BLaER1 treated with 17β-estradiol and CSF1 and Interleukin-3, amounts not matched to agents 10 nM and 100 nM (cell line): Measurements from ENCODE around the gene RFC4.

ENCODE experiments used
- H3K27ac ChIP-seq, 11 experiments: shearing (Covaris generic); formaldehyde crosslinking; 2 replicates each; pipeline ENCODE4 v1.8.1; 2022
- H3K27me3 ChIP-seq, 11 experiments: shearing (Covaris generic); formaldehyde crosslinking; 2 replicates each; pipeline ENCODE4 v1.8.1; 2022
- H3K36me3 ChIP-seq, 11 experiments: shearing (Covaris generic); formaldehyde crosslinking; 2 replicates each; pipeline ENCODE4 v1.8.1; 2022
- H3K4me1 ChIP-seq, 10 experiments: shearing (Covaris generic); formaldehyde crosslinking; 2 replicates each; pipeline ENCODE4 v1.8.1; 2022
- H3K4me2 ChIP-seq, 11 experiments: shearing (Covaris generic); formaldehyde crosslinking; 2 replicates each; pipeline ENCODE4 v1.8.1; 2022
- H3K4me3 ChIP-seq, 10 experiments: shearing (Covaris generic); formaldehyde crosslinking; 2 replicates each; pipeline ENCODE4 v1.8.1; 2022
- H3K9ac ChIP-seq, 11 experiments: shearing (Covaris generic); formaldehyde crosslinking; 2 replicates each; pipeline ENCODE4 v1.8.1; 2022
- H3K9me3 ChIP-seq, 11 experiments: shearing (Covaris generic); formaldehyde crosslinking; replicated peaks in 1 of 11; 2 replicates each; pipeline ENCODE4 v1.8.1; 2022
- H4K20me1 ChIP-seq, 11 experiments: shearing (Covaris generic); formaldehyde crosslinking; 2 replicates each; pipeline ENCODE4 v1.8.1; 2022
- Cebpa-rat ChIP-seq, 11 experiments: shearing (Covaris generic); IDR thresholded peaks; 2 replicates each; pipeline ENCODE4 v1.8.1; 2022

The RFC4 gene

DNA sequence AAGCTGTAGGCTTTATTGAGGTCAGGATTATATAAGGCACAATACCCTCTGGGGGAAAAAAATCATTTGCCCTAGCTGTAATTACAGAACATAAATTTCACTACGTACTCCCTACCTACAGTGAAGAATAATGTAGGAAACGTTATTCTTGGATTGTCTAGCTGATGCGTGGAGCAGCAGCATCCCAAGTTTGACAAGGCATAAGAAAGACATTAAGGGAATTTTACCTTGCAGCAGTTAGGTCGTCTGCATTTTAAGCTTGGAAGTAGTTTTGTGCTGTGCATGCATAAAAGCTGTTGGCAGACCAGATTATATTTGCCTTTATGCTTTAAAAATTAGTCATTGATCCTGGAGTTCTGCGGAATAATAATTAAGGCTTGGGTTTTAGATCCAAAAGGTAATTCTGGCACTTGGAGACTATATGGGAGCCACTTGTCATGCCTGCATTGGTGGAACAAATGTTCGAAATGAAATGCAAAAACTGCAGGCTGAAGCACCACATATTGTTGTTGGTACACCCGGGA lies 20.7 kb downstream of the RFC4 start:
- peak overlapping the region in 9 of 11 experiments; percentile 96 to 100 (median 99); a peak in 17 of 22 replicates for H3K27ac ChIP-seq
- peaks cover 0 to 9% (median 0%) of the 10 kb centered on the region in 11 experiments; a peak in 4 of 22 replicates for H3K9me3 ChIP-seq
- H4K20me1 ChIP-seq = peaks cover 67 to 71% (median 70%) of the 10 kb centered on the region in 11 experiments

DNA sequence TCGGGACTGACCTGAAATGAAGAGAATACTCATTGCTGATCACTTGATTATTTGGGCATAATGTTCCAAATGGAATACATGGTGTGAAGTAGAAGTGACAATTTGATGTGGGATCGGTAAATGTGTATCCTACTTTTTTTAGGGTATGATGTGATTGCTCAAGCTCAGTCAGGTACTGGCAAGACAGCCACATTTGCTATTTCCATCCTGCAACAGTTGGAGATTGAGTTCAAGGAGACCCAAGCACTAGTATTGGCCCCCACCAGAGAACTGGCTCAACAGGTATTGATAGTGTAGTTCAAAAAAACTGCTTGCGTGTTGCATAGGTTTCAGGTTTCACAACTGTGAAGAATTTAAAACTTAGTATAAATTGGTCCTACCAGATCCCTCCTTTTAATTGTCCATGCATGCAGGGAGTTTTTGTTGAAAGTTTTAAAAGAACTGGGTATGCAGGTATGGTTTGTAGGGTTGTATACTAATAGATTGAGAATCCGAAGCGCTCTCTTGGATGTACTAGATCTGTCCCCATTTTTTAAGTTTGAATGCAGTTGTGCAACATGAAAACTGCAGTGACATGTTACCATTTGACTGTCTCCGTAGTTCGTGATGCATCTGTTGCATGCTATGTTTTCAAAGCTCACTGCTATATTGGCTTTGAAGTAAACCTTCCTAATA lies 21.3 kb downstream of the RFC4 start:
- no peak for TF ChIP-seq Cebpa-rat (IDR thresholded peaks at IDR 0.05)
- H3K9me3 ChIP-seq = peaks cover 0 to 9% (median 0%) of the 10 kb centered on the region in 11 experiments; a peak in 4 of 22 replicates
- peak overlapping the region; percentile 88 to 99 (median 94) for H3K4me3 ChIP-seq
- H3K36me3 ChIP-seq = peaks cover 58 to 62% (median 61%) of the 10 kb centered on the region in 11 experiments
- no peaks in the 10 kb centered on the region for H3K27me3 ChIP-seq
- peak overlapping the region in 10 of 11 experiments; percentile 96 to 100 (median 100); a peak in 21 of 22 replicates for H3K27ac ChIP-seq
- H3K9ac ChIP-seq = peak overlapping the region; percentile 94 to 100 (median 99)
- peaks cover 63 to 65% (median 64%) of the 10 kb centered on the region in 11 experiments for H4K20me1 ChIP-seq
- H3K4me2 ChIP-seq = peak overlapping the region; percentile 81 to 98 (median 94)
- peaks cover 32 to 49% (median 42%) of the 10 kb centered on the region in 10 experiments for H3K4me1 ChIP-seq

More for the DNA sequence above, 20.7 kb downstream of the RFC4 start:
- TF ChIP-seq Cebpa-rat (IDR thresholded peaks at IDR 0.05) = no peak
- Histone ChIP-seq H3K27me3 (no peaks in the 10 kb centered on the region), H3K4me3 (peak overlapping the region; percentile 88 to 99 (median 94)), H3K9ac (peak overlapping the region; percentile 94 to 100 (median 99)), H3K36me3 (peaks cover 64 to 68% (median 66%) of the 10 kb centered on the region in 11 experiments), H3K4me2 (peak overlapping the region; percentile 81 to 98 (median 94)), H3K4me1 (peaks cover 32 to 54% (median 43%) of the 10 kb centered on the region in 10 experiments)

DNA sequence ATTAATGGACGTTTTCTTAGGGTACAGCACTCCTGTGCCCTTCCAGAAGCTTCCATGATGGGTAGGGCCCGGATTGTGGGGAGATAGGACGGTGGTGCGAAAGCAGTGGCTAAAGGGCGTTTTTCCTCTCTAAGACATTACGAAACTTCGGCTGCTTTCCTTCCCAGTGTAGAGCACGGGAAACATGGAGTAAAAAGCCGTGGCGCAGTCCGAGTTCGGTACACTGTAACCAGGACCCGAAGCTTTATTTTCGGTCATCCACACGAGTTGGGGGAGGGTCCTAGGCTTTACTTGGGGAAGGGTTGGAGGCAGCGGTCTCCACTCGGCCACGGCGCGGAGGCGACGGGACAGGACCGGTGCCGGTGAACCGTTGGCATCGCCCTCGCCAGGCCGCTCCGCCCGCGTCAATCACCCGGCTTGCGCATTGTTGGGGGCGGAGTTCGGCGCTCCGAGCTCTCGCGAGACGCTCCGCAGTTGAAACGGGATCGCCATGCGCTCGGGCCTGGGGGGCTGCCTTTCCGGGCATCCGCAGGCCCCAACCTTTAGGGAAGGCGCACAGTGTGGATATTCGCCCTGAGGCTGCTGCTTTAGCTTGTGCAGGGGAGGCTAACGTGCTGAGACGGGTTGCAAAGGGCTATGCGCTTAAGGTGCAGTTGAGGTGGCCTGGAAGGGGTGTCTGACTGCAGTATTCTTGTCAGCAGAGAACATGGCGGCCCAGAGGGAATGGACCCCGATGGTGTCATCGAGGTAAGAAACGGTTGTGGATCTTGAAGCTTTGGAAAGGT lies 22.4 kb downstream of the RFC4 start:
- no peak for TF ChIP-seq Cebpa-rat (IDR thresholded peaks at IDR 0.05)
- Histone ChIP-seq H3K4me2 (peak overlapping the region; percentile 81 to 98 (median 94)), H3K4me1 (peaks cover 32 to 46% (median 40%) of the 10 kb centered on the region in 10 experiments), H3K9me3 (peaks cover 0 to 9% (median 0%) of the 10 kb centered on the region in 11 experiments; a peak in 4 of 22 replicates), H4K20me1 (peaks cover 52 to 55% (median 53%) of the 10 kb centered on the region in 11 experiments), H3K4me3 (peak overlapping the region; percentile 88 to 99 (median 94)), H3K9ac (peak overlapping the region; percentile 94 to 100 (median 99)), H3K27me3 (no peaks in the 10 kb centered on the region), H3K27ac (peak overlapping the region; percentile 96 to 100 (median 100)), H3K36me3 (peaks cover 49 to 52% (median 51%) of the 10 kb centered on the region in 11 experiments)

DNA sequence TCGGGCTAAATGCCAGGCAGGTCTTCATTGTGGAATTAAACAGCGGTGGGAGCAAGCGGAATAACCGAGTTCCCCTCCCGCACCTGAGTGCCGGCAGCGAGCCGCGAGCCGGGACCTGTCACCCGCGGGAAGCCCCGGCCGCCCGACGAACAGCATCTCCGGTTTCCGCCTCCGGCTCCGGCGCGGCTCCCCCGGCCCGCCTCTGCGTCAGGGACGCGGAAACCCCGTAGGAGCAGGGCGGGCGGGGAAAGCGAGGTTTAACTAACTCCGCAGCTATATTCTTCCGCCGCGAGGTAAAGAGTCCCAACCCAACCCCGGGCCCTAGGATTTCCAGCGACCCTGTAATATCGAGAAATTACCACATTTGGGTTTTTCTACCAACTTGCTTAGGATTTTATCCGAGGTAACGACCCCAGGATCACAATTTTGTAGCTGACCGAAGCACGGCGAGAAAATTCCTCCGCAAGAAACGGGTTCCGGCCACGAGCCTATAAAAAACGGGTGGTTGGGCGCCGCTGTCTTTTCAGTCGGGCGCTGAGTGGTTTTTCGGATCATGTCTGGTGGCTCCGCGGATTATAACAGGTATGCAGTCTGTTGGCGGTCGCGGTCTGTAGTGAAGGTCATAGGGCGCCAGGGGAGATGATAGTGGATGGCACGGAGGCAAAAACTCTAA lies 23.1 kb downstream of the RFC4 start, which contains the start of gene EIF4A2:
Gene EIF4A2, plus strand, starts transcription at position 520 of the 673 bp plus-strand sequence. Its CDS starts 34 bp downstream, at position 554.
- Histone ChIP-seq H3K9ac (peak within 1 kb of the TSS; percentile 94 to 100 (median 99)), H3K4me2 (peak within 1 kb of the TSS; percentile 86 to 98 (median 94)), H3K4me1 (peaks cover 32 to 40% (median 35%) of the 10 kb centered on the region in 10 experiments), H3K27ac (peak within 1 kb of the TSS; percentile 96 to 100 (median 100)), H3K27me3 (no peaks in the 10 kb centered on the region), H3K9me3 (peaks cover 0 to 9% (median 0%) of the 10 kb centered on the region in 11 experiments; a peak in 4 of 22 replicates), H4K20me1 (peaks cover 45 to 48% (median 46%) of the 10 kb centered on the region in 11 experiments), H3K4me3 (peak within 1 kb of the TSS; percentile 88 to 99 (median 94)), H3K36me3 (peaks cover 42 to 45% (median 44%) of the 10 kb centered on the region in 11 experiments)
- TF ChIP-seq Cebpa-rat (IDR thresholded peaks at IDR 0.05) = no peak

DNA sequence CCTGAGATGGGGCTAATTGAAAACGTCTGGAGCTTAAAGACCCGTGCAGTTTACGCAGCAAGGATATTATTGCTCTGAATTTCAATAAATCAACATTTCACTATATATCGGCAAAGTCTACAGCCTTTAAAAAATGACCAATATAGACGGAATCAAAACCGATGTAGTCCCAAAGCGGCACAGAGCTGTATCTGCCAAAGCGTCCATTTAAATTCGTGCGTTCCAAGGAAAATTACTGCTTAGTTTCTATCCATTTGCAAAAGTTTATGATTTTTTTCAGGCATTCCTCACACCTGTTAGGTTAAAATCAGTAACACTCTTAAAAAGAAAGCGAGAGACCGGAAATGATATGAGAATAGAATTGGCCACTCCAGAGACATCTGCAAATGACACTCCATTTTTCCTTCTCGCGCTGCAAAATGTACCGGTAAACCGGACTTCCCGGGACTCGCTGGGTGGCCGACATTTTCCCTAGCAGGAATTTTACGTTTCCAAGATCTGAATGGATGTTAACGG lies 23.7 kb downstream of the RFC4 start:
- H3K27me3 ChIP-seq = no peaks in the 10 kb centered on the region
- peaks cover 27 to 35% (median 30%) of the 10 kb centered on the region in 10 experiments for H3K4me1 ChIP-seq
- peak overlapping the region; percentile 88 to 99 (median 94) for H3K4me3 ChIP-seq
- TF ChIP-seq Cebpa-rat (IDR thresholded peaks at IDR 0.05) = no peak
- peaks cover 36 to 39% (median 38%) of the 10 kb centered on the region in 11 experiments for H3K36me3 ChIP-seq
- peaks cover 39 to 42% (median 40%) of the 10 kb centered on the region in 11 experiments for H4K20me1 ChIP-seq
- H3K4me2 ChIP-seq = peak overlapping the region; percentile 80 to 98 (median 92)
- peaks cover 0 to 9% (median 0%) of the 10 kb centered on the region in 11 experiments; a peak in 4 of 22 replicates for H3K9me3 ChIP-seq
- H3K27ac ChIP-seq = peak overlapping the region; percentile 96 to 100 (median 100)
- H3K9ac ChIP-seq = peak overlapping the region; percentile 94 to 100 (median 99)

DNA sequence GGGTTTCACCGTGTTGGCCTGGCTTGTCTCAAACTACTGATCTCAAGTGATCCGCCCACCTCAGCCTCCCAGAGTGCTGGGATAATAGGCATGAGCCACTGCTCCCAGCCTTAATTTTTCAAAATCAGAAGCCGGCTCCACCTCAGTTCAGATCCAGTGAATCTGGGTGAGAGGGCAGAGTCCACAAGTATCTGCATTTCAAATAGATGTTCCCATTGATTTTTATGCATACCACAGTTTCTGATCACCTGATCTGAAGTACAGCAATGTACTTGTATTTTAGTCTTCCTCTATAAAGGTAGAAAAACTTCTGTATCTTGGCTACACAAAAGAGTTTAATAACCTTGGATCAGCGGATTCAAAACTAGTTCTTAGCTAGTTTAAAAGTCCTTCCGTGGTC lies 27.1 kb downstream of the RFC4 start:
- no peak for TF ChIP-seq Cebpa-rat (IDR thresholded peaks at IDR 0.05)
- Histone ChIP-seq H3K9ac (no peak overlapping the region), H3K27ac (no peak overlapping the region), H3K36me3 (peaks cover 2 to 5% (median 4%) of the 10 kb centered on the region in 11 experiments), H4K20me1 (peaks cover 5 to 8% (median 6%) of the 10 kb centered on the region in 11 experiments), H3K4me3 (no peak overlapping the region), H3K4me1 (peaks cover 5 to 10% (median 7%) of the 10 kb centered on the region in 10 experiments; a peak in 15 of 20 replicates), H3K27me3 (no peaks in the 10 kb centered on the region), H3K4me2 (no peak overlapping the region), H3K9me3 (peaks cover 0 to 2% (median 0%) of the 10 kb centered on the region in 11 experiments; a peak in 3 of 22 replicates)

DNA sequence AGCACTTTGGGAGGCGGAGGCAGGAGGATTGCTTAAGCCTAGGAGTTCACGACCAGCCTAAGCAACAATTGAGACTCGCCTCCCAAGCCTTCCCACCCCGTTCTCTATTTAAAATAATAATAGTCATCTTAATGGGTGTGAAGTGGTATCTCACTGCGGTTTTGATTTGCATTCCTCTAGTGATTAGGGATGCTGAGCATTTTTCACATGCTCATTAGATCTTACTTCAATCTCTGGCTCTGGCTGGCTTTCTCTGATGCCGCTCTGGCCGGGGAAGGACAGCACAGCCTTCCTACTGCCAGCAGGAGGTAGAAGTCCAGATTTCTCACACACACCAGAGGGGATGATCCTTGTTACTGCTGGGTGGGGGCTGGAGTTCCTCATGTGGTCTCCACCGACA lies 30.3 kb downstream of the RFC4 start:
- Histone ChIP-seq H4K20me1 (no peaks in the 10 kb centered on the region), H3K9ac (no peak overlapping the region), H3K9me3 (no peaks in the 10 kb centered on the region), H3K4me1 (peaks cover 21 to 26% (median 24%) of the 10 kb centered on the region in 10 experiments), H3K36me3 (no peaks in the 10 kb centered on the region), H3K27ac (no peak overlapping the region), H3K27me3 (no peaks in the 10 kb centered on the region), H3K4me2 (no peak overlapping the region), H3K4me3 (no peak overlapping the region)
- no peak for TF ChIP-seq Cebpa-rat (IDR thresholded peaks at IDR 0.05)
